K562 (cell line): Measurements from ENCODE around the gene TMEM123. TPM values are rescaled to one million over a fixed set of nuclear protein-coding genes. Genes with fewer than 3 reads are reported as not detected.

Source experiments
- ATAC-seq: fragments of 200-7000 bp; cut with Tn5 transposase; 3 replicates; pipeline ENCODE4 v1.9.1; 2020; ENCODE audit warnings: moderate library complexity
- BruUV-seq: library from RNA; stranded (reverse); fragments of 400-500 nt; replicated peaks from 2 replicates; lab custom pipeline; 2021; lab: Mats Ljungman, UMichigan
- CTCF ChIA-PET: fragments of 300-600 bp; formaldehyde crosslinking; extraction: SDS; loops from one replicate; lab custom pipeline; 2021; ENCODE audit warnings: low intra/inter-chr PET ratio; lab: Yijun Ruan, JAX
- POLR2A ChIA-PET: fragments of 300-600, 350-650 bp; sonication (Branson Sonifier 250); formaldehyde crosslinking; extraction: SDS; loops from one replicate; lab custom pipeline; 2021; ENCODE audit warnings: antibody characterized with exemption, inconsistent platforms; lab: Yijun Ruan, JAX
- DNase-seq, 4 experiments: peaks; one replicate each; pipeline versions ENCODE4 v3.0.0 to v3.0.0-alpha.2; 2011 to 2018; ENCODE audit warnings: low spot score in 3 of 4, mixed read lengths in 3 of 4; ENCODE audit errors: extremely low read depth in 1 of 4
- FAIRE-seq: peaks from 2 replicates; lab custom pipeline; 2011; peaks lifted over from hg19 to GRCh38; lab: Jason Lieb, UNC
- H2AFZ ChIP-seq: 2 replicates; pipeline ENCODE4 v1.6.0; 2011; ENCODE audit warnings: low read depth, low read length, control low read depth, inconsistent platforms
- H3K27ac ChIP-seq: fragments of 200-600 bp; 3 replicates; pipeline ENCODE4 v1.8.0; 2011; ENCODE audit warnings: low read depth, mild to moderate bottlenecking, control low read depth, inconsistent platforms, low read length, moderate library complexity, mixed read lengths; ENCODE audit errors: extremely low read depth
- H3K27me3 ChIP-seq, 2 experiments: fragments of 300-600 bp in 1 of 2; 2 replicates in 1 of 2; 3 replicates in 1 of 2; pipeline versions ENCODE4 v1.6.0 to v1.8.0; 2011; ENCODE audit warnings: inconsistent platforms in 2 of 2, low read length in 2 of 2, mild to moderate bottlenecking in 1 of 2, mixed read lengths in 1 of 2, moderate library complexity in 1 of 2; ENCODE audit not compliant: control insufficient read depth in 2 of 2, insufficient read depth in 2 of 2
- H3K36me3 ChIP-seq: fragments of 300-600 bp; 3 replicates; pipeline ENCODE4 v1.8.0; 2011; ENCODE audit warnings: mild to moderate bottlenecking, low read length, inconsistent platforms; ENCODE audit not compliant: control insufficient read depth, insufficient read depth
- H3K4me1 ChIP-seq, 2 experiments: fragments of 200-600 bp in 1 of 2; replicated peaks in 1 of 2; 2 replicates in 1 of 2; 3 replicates in 1 of 2; pipeline versions ENCODE4 v1.5.1 to v1.8.0; 2011; ENCODE audit warnings: inconsistent platforms in 2 of 2, low read length in 2 of 2, mild to moderate bottlenecking in 1 of 2, mixed read lengths in 1 of 2, moderate library complexity in 1 of 2; ENCODE audit not compliant: control insufficient read depth in 2 of 2, insufficient read depth in 2 of 2
- H3K4me2 ChIP-seq: 2 replicates; pipeline ENCODE4 v1.6.1; 2011; ENCODE audit warnings: low read length, control low read depth, inconsistent platforms, mixed read lengths; ENCODE audit not compliant: insufficient read depth
- H3K4me3 ChIP-seq: fragments of 200-600 bp; sonication (generic), shearing (Covaris generic); 2 replicates; pipeline ENCODE4 v1.5.1; 2016; ENCODE audit warnings: control low read depth, inconsistent platforms
- H3K79me2 ChIP-seq: fragments of 200-600 bp; 3 replicates; pipeline ENCODE4 v1.8.0; 2011; ENCODE audit warnings: low read length, inconsistent platforms; ENCODE audit not compliant: control insufficient read depth, insufficient read depth
- H3K9ac ChIP-seq, 2 experiments: 2 replicates each; pipeline versions ENCODE4 v1.6.0 to v1.6.1; 2011; ENCODE audit warnings: low read depth in 2 of 2, low read length in 2 of 2, control low read depth in 1 of 2, inconsistent platforms in 1 of 2, mild to moderate bottlenecking in 1 of 2, mixed read lengths in 1 of 2; ENCODE audit not compliant: insufficient read depth in 1 of 2
- H3K9me1 ChIP-seq: one replicate; pipeline ENCODE4 v1.6.0; 2011; ENCODE audit warnings: inconsistent platforms, mild to moderate bottlenecking, low read length, moderate library complexity; ENCODE audit not compliant: control insufficient read depth, insufficient read depth
- H3K9me3 ChIP-seq: replicated peaks from 2 replicates; pipeline ENCODE4 v1.5.1; 2011; ENCODE audit warnings: low read depth, low read length, inconsistent platforms; ENCODE audit not compliant: control insufficient read depth, insufficient read depth
- H4K20me1 ChIP-seq: replicated peaks from 2 replicates; pipeline ENCODE4 v1.6.1; 2011; ENCODE audit warnings: low read length, inconsistent platforms, mixed read lengths; ENCODE audit not compliant: control insufficient read depth, insufficient read depth
- GATAD2B ChIP-seq: fragments of 450-650 bp; IDR thresholded peaks from 2 replicates; pipeline ENCODE4 v1.6.1; 2017; ENCODE audit warnings: mild to moderate bottlenecking, borderline replicate concordance
- KLF16 ChIP-seq: IDR thresholded peaks from 2 replicates; pipeline ENCODE4 v1.6.1; 2016; ENCODE audit warnings: antibody characterized with exemption
- PPARD ChIP-seq: fragments of 250-450 bp; sonication (Bioruptor Pico); IDR thresholded peaks from 2 replicates; pipeline ENCODE4 v1.8.0; 2022; ENCODE audit warnings: inconsistent platforms, mild to moderate bottlenecking, moderate library complexity
- TRIM28 ChIP-seq: fragments of 450-650 bp; IDR thresholded peaks from 2 replicates; pipeline ENCODE4 v1.6.1; 2017
- ZC3H4 ChIP-seq: sonication (generic); formaldehyde crosslinking; IDR thresholded peaks from 2 replicates; pipeline ENCODE4 v1.9.0; 2021; ENCODE audit warnings: missing genetic modification reagents, borderline replicate concordance
- ZFPM2 ChIP-seq: fragments of 250-450 bp; sonication (Bioruptor Pico); IDR thresholded peaks from 2 replicates; pipeline ENCODE4 v1.5.1; 2022; ENCODE audit warnings: mild to moderate bottlenecking
- ZNF184 ChIP-seq: sonication (generic); formaldehyde crosslinking; IDR thresholded peaks from 2 replicates; pipeline ENCODE4 v1.5.0; 2020; ENCODE audit warnings: missing genetic modification reagents
- ZNF77 ChIP-seq: fragments of 250-450 bp; sonication (Bioruptor Pico); IDR thresholded peaks from 2 replicates; pipeline ENCODE4 v1.5.0; 2020
- WGBS: fragments of 100-300 bp; shearing (Covaris generic); methylation state at CpG from one replicate; pipeline ENCODE4 v1.1.6; 2016; ENCODE audit warnings: low coverage, mixed read lengths; ENCODE audit not compliant: insufficient coverage; ENCODE audit errors: missing lambda C conversion rate; 5-methylcytosine and 5-hydroxymethylcytosine counted together
- in situ Hi-C: fragments of 300-500 bp; cut with MboI; formaldehyde crosslinking; loops from 4 replicates; pipeline ENCODE4 v1.15.0; 2018; ENCODE audit warnings: inconsistent platforms, mixed read lengths
- intact Hi-C: fragments of 100-400 bp; cut with micrococcal nuclease; formaldehyde crosslinking; loops from 2 replicates; pipeline ENCODE4 v1.14.2; 2022
- polyA plus RNA-seq, 8 experiments: library from polyadenylated mRNA; depleted of rRNA in 4 of 8; stranded (reverse) in 5 of 8; unstranded in 3 of 8; fragments of >200 nt; fragmentation: Nextera tagmentation in 2 of 8; fragmentation: Illumina TruSeq in 1 of 8; extraction: Ambion mirVana in 2 of 8; extraction: Trizol in 1 of 8; gene quantifications; 2 replicates each; pipeline versions ENCODE4 v1.2.1 to v1.2.3, GENCODE V29; 2011 to 2014; ENCODE audit warnings: inconsistent platforms in 1 of 8, missing spikeins in 1 of 8
- total RNA-seq, 7 experiments: library from RNA; depleted of rRNA in 6 of 7; stranded (reverse); fragments of >200 nt in 6 of 7; fragmentation: Illumina TruSeq in 2 of 7; extraction: Trizol in 2 of 7; gene quantifications; 2 replicates each; pipeline versions ENCODE4 v1.2.1 to v1.2.3, GENCODE V29; 2011 to 2021; ENCODE audit warnings: low replicate concordance in 1 of 7
- TF ChIP-seq, protein P1 (sequence below): fragments of 450-650 bp; IDR thresholded peaks from 2 replicates; pipeline ENCODE4 v1.6.1; 2017; ENCODE audit warnings: mild to moderate bottlenecking, moderate library complexity
- TF ChIP-seq, protein P2 (sequence below): sonication (generic); formaldehyde crosslinking; IDR thresholded peaks from 2 replicates; pipeline ENCODE4 v1.8.0; 2022; ENCODE audit warnings: missing genetic modification reagents, mild to moderate bottlenecking, borderline replicate concordance
- TF ChIP-seq, protein P3 (sequence below): fragments of 450-650 bp; formaldehyde crosslinking; conservative IDR thresholded peaks from 2 replicates; pipeline ENCODE4 v1.4.0; 2022; ENCODE audit warnings: mild to moderate bottlenecking, missing genetic modification characterization
- TF ChIP-seq, protein P4 (sequence below): fragments of 450-650 bp; conservative IDR thresholded peaks from 2 replicates; pipeline ENCODE4 v1.6.1; 2016; ENCODE audit warnings: missing genetic modification characterization, low read depth, mild to moderate bottlenecking, control low read depth, missing compliant biosample characterization
- TF ChIP-seq, protein P5 (sequence below): fragments of 250-450 bp; sonication (Bioruptor Pico); IDR thresholded peaks from 2 replicates; pipeline ENCODE4 v1.9.0; 2021; ENCODE audit warnings: mild to moderate bottlenecking

TMEM123 gene
- total and polyA plus RNA-seq, 9 of the 15 experiments (the other 6 are each of a cell fraction or from before 2014, with no cell fraction given) = 19.8 to 344 (median 82.4) TPM

DNA sequence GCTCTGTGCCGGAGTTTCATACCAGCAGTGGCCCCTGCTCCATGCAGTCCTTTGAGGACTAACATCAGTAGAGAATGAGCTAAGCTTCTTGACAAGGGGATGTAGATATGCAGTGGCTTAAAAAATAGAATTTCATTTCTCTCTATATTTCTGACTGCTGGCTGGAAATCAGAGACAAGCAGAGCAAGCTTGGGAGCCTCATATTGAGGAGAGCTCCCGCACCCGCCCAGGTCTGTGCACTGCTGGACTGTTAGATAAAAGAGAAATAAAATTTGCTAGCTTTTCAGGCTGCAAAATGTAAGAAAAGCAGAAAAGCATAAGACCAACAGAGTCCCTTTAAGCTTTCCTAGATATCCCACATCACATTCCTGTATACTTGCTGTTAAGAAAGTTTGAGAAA, 46.6 kb upstream of the TMEM123 start:
- FAIRE-seq (no peak), ATAC-seq (no peak), DNase-seq (no peak)
- Histone ChIP-seq H3K9me3 (no peaks in the 10 kb centered on the region), H4K20me1 (no peaks in the 10 kb centered on the region), H3K9ac (no peak overlapping the region), H3K36me3 (no peaks in the 10 kb centered on the region), H3K4me2 (no peak overlapping the region), H3K4me3 (no peak overlapping the region), H3K79me2 (no peaks in the 10 kb centered on the region), H3K4me1 (no peaks in the 10 kb centered on the region), H3K27me3 (peaks cover 4% of the 10 kb centered on the region in 2 experiments; a peak in 2 of 5 replicates), H3K9me1 (no peaks in the 10 kb centered on the region), H2AFZ (no peak overlapping the region), H3K27ac (no peak overlapping the region)
- intact Hi-C loops = loop anchor here (5.0 kb wide), 3 partner anchors 113 to 637 kb away; no protein-coding TSS in a partner anchor
- no TSS peak for BruUV-seq
- TF ChIP-seq ZNF184 (no peak), ZNF77 (CRISPR knock-in tag) (no peak), ZC3H4 (CRISPR knock-in tag) (no peak), ZFPM2 (CRISPR knock-in tag) (no peak), GATAD2B (no peak), PPARD (CRISPR knock-in tag) (no peak), KLF16 (no peak), TRIM28 (no peak)
- TF ChIP-seq, protein P1, sequence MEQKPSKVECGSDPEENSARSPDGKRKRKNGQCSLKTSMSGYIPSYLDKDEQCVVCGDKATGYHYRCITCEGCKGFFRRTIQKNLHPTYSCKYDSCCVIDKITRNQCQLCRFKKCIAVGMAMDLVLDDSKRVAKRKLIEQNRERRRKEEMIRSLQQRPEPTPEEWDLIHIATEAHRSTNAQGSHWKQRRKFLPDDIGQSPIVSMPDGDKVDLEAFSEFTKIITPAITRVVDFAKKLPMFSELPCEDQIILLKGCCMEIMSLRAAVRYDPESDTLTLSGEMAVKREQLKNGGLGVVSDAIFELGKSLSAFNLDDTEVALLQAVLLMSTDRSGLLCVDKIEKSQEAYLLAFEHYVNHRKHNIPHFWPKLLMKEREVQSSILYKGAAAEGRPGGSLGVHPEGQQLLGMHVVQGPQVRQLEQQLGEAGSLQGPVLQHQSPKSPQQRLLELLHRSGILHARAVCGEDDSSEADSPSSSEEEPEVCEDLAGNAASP = no peak
- TF ChIP-seq, protein P2, sequence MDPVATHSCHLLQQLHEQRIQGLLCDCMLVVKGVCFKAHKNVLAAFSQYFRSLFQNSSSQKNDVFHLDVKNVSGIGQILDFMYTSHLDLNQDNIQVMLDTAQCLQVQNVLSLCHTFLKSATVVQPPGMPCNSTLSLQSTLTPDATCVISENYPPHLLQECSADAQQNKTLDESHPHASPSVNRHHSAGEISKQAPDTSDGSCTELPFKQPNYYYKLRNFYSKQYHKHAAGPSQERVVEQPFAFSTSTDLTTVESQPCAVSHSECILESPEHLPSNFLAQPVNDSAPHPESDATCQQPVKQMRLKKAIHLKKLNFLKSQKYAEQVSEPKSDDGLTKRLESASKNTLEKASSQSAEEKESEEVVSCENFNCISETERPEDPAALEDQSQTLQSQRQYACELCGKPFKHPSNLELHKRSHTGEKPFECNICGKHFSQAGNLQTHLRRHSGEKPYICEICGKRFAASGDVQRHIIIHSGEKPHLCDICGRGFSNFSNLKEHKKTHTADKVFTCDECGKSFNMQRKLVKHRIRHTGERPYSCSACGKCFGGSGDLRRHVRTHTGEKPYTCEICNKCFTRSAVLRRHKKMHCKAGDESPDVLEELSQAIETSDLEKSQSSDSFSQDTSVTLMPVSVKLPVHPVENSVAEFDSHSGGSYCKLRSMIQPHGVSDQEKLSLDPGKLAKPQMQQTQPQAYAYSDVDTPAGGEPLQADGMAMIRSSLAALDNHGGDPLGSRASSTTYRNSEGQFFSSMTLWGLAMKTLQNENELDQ = no peak
- TF ChIP-seq, protein P3, sequence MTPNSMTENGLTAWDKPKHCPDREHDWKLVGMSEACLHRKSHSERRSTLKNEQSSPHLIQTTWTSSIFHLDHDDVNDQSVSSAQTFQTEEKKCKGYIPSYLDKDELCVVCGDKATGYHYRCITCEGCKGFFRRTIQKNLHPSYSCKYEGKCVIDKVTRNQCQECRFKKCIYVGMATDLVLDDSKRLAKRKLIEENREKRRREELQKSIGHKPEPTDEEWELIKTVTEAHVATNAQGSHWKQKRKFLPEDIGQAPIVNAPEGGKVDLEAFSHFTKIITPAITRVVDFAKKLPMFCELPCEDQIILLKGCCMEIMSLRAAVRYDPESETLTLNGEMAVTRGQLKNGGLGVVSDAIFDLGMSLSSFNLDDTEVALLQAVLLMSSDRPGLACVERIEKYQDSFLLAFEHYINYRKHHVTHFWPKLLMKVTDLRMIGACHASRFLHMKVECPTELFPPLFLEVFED (CRISPR knock-in tag) = no peak
- TF ChIP-seq, protein P4, sequence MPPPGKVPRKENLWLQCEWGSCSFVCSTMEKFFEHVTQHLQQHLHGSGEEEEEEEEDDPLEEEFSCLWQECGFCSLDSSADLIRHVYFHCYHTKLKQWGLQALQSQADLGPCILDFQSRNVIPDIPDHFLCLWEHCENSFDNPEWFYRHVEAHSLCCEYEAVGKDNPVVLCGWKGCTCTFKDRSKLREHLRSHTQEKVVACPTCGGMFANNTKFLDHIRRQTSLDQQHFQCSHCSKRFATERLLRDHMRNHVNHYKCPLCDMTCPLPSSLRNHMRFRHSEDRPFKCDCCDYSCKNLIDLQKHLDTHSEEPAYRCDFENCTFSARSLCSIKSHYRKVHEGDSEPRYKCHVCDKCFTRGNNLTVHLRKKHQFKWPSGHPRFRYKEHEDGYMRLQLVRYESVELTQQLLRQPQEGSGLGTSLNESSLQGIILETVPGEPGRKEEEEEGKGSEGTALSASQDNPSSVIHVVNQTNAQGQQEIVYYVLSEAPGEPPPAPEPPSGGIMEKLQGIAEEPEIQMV (tag) = no peak
- TF ChIP-seq, protein P5, sequence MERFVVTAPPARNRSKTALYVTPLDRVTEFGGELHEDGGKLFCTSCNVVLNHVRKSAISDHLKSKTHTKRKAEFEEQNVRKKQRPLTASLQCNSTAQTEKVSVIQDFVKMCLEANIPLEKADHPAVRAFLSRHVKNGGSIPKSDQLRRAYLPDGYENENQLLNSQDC (CRISPR knock-in tag) = no peak
- POLR2A ChIA-PET = interaction anchor here (0.8 kb wide), 1 partner anchor 19 kb away, joined by 3 read pairs; no protein-coding TSS in a partner anchor
- CTCF ChIA-PET = interaction anchor here (0.9 kb wide), 1 partner anchor 132 kb away, joined by 5 read pairs; no protein-coding TSS in a partner anchor
- 0% methylated on average over 3 of the region's 3 CpGs for WGBS
- in situ Hi-C loops = loop anchor here (5.0 to 10.0 kb wide), 3 partner anchors 104 to 214 kb away; no protein-coding TSS in a partner anchor
